ENCODE results near the gene RPL10.
A peak's percentile ranks its signal among the peaks of the same experiment; 100 is the strongest.
"Not testable (repeated sequence)": the region's sequence is repeated elsewhere in the genome, so short reads cannot be mapped to it uniquely, and the experiment has no call there.

RPL10 gene

GRCh38 chrX:154378059-154378798, 19.9 kb upstream of the RPL10 start:
- peak; percentile 30 for DNase-seq (ENCODE audit: low read depth)

- DNase-seq (ENCODE audit: low read depth) = peak; percentile 95
These were observed 19.2 kb upstream of the RPL10 start, which contains the start of gene EMD for GRCh38 chrX:154378799-154379568. EMD (plus strand) TSS chrX:154379295; CDS start chrX:154379485, 190 bp downstream.

- no peak for DNase-seq (ENCODE audit: low read depth)
These were observed 18.6 kb upstream of the RPL10 start for GRCh38 chrX:154379569-154379951.

- no peak for DNase-seq (ENCODE audit: low read depth)
These were observed 18.0 kb upstream of the RPL10 start for GRCh38 chrX:154380153-154380552.

- DNase-seq (ENCODE audit: low read depth) = no peak
These were observed 17.4 kb upstream of the RPL10 start for GRCh38 chrX:154380787-154381186.

- no peak for DNase-seq (ENCODE audit: low read depth)
These were observed 16.9 kb upstream of the RPL10 start for GRCh38 chrX:154381271-154381670.

- DNase-seq (ENCODE audit: low read depth) = no peak
These were observed 15.6 kb upstream of the RPL10 start for GRCh38 chrX:154382483-154383069.

GRCh38 chrX:154383359-154384283, 14.6 kb upstream of the RPL10 start:
- no peak for DNase-seq (ENCODE audit: low read depth)

- no peak for DNase-seq (ENCODE audit: low read depth)
These were observed 13.8 kb upstream of the RPL10 start for GRCh38 chrX:154384284-154384892.

GRCh38 chrX:154388094-154388493, 10.1 kb upstream of the RPL10 start:
- DNase-seq (ENCODE audit: low read depth) = not testable (repeated sequence)

GRCh38 chrX:154388649-154389048, 9.5 kb upstream of the RPL10 start:
- DNase-seq (ENCODE audit: low read depth) = not testable (repeated sequence)

- not testable (repeated sequence) for DNase-seq (ENCODE audit: low read depth)
These were observed 8.1 kb upstream of the RPL10 start for GRCh38 chrX:154389812-154390747.

GRCh38 chrX:154396363-154396762, 1.8 kb upstream of the RPL10 start:
- not testable (repeated sequence) for DNase-seq (ENCODE audit: low read depth)

GRCh38 chrX:154396973-154397887, 947 bp upstream of the RPL10 start:
- DNase-seq (ENCODE audit: low read depth) = peak; percentile 67

GRCh38 chrX:154398668-154399526, 720 bp downstream of the RPL10 start:
- DNase-seq (ENCODE audit: low read depth) = peak; percentile 64

GRCh38 chrX:154399527-154400368, 1.6 kb downstream of the RPL10 start:
- no peak for DNase-seq (ENCODE audit: low read depth)

GRCh38 chrX:154400369-154400817, 2.2 kb downstream of the RPL10 start:
- DNase-seq (ENCODE audit: low read depth) = not testable (repeated sequence)

Measured in activated T-cell treated with anti-CD3 and anti-CD28 coated beads for 48 hours (primary cell).